ENCODE measurements around the gene ARMC7.
"Not testable (repeated sequence)": the region's sequence is repeated elsewhere in the genome, so short reads cannot be mapped to it uniquely, and the experiment has no call there.

Gene ARMC7

DNA sequence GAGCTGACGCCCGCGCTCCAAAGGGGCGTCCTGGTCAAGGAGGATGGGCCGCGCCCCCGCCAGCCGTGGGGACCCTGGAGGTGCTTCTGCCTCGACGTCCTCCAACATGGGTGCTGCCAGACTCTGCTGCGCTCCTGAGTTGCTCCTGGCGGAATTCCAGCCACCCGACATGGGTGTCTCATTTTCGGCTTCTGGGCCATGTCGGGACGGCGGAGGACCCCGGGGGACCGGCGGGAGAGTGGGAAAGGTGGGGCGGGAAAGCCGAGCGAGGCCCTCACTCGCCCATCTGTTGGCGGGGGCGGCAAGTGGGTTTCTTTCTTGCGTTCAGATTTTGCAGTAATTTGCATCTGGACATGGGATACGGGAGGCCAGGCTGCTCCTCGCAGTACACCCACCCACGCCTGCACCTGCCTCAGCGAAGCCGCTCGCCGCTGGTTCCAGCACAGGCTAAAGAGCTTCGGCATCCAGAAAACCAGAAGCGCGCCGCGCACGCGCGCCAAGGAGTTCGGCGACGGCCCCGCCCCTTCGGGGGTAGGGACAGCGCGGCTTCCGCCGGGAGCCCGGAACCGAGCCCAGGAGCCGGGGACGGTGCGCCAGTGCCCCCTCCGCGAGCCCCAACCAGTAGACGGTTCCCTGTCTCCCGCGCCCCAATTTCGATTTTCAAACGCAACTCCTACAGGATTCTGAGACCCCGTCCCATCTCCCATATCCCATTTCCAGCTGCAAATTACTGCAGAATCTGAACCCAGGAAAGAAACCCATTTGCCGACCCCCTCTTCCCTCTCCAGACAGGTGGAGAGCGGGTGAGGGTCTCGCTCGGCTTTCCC is at the start of gene ARMC7:
Gene ARMC7, plus strand, starts transcription at position 563 of the 827 bp plus-strand sequence. CDS start 320 bp downstream, outside the sequence.
- peak within 1 kb of the TSS; percentile 82 for H3K4me3 Mint-ChIP-seq
- peak; percentile 88 for ATAC-seq
- no peaks in the 10 kb centered on the region for H3K9me3 Mint-ChIP-seq
- H3K36me3 Mint-ChIP-seq = peaks cover 16% of the 10 kb centered on the region
- H3K27ac Mint-ChIP-seq = peak within 1 kb of the TSS; percentile 38
- peaks cover 53% of the 10 kb centered on the region for H3K4me1 Mint-ChIP-seq
- no peaks in the 10 kb centered on the region for H3K27me3 Mint-ChIP-seq

DNA sequence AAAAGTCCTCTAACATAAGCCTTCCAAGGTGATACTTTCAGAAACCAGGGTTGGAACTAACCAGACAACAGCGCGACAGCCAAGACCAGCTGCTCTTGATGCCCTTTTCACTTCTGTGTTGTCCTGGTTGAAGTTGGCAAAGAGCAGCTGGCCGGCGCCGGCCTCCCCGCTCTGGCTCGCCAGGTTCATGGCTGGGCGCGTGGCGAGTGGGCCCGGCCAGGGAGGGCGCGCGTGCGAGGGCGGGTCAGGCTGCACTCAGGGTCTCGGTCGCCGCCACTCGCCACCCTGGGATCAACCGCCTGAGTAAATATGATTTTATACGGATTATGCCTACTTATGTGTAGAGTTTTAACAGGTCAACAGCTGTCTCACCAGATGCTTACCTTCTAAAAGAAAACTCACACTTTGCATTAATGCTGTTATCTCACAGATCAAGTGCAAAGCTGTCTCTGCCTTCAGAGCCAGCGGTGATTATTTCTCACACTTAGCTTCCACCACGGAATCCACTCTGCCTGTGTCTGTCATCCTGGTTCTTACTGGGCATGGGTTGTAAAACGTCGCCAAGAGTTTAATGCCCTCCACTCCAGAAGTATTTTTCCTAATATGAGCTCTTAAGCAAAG is 49.2 kb upstream of the ARMC7 start:
- Mint-ChIP-seq H3K27ac (no peak overlapping the region), H3K27me3 (no peaks in the 10 kb centered on the region), H3K9me3 (no peaks in the 10 kb centered on the region), H3K4me1 (no peaks in the 10 kb centered on the region), H3K36me3 (peaks cover 58% of the 10 kb centered on the region), H3K4me3 (no peak overlapping the region)
- no peak for ATAC-seq

DNA sequence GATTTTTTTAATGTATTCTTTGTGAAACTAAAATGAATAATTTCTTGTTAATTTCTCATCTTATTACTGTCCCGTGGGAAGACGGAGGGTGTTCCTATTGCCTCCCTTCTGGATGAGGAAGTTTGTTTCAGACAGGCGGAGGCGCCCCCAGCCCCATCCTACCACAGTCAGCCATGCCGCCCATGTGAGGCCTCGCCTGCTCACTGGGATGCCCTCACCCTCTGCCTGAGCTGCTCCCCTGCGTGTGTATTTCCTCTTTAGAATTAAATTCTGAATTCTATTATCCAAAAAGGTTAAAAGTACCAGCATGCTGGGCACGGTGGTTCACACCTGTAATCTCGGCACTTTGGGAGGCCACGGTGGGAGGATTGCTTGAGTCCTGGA is 48.7 kb upstream of the ARMC7 start:
- Mint-ChIP-seq H3K4me1 (peaks cover 5% of the 10 kb centered on the region), H3K27me3 (no peaks in the 10 kb centered on the region), H3K36me3 (peaks cover 58% of the 10 kb centered on the region), H3K9me3 (no peaks in the 10 kb centered on the region), H3K4me3 (no peak overlapping the region), H3K27ac (no peak overlapping the region)
- no peak for ATAC-seq

DNA sequence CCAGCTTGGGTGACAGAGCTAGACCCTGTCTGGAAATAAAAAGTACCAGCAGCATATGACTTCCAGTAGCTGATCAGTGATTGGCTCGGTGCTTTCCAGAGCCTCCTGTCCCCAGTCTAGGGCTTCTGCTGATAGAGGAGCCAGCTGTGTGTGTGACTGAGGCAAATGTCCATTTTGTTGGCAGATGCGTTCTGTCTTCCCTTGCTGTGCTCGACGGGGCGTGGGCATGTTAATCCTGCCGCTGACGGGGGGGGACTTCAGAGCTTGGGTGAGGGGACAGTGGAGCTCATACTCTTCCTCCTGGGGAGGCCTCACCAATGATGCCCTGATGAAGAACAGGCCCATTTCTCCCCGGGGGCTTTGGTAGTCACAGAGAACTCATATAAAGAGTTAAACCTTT is 48.2 kb upstream of the ARMC7 start:
- no peaks in the 10 kb centered on the region for H3K9me3 Mint-ChIP-seq
- no peak overlapping the region for H3K27ac Mint-ChIP-seq
- no peaks in the 10 kb centered on the region for H3K27me3 Mint-ChIP-seq
- H3K36me3 Mint-ChIP-seq = peaks cover 58% of the 10 kb centered on the region
- peaks cover 10% of the 10 kb centered on the region for H3K4me1 Mint-ChIP-seq
- no peak overlapping the region for H3K4me3 Mint-ChIP-seq
- no peak for ATAC-seq

DNA sequence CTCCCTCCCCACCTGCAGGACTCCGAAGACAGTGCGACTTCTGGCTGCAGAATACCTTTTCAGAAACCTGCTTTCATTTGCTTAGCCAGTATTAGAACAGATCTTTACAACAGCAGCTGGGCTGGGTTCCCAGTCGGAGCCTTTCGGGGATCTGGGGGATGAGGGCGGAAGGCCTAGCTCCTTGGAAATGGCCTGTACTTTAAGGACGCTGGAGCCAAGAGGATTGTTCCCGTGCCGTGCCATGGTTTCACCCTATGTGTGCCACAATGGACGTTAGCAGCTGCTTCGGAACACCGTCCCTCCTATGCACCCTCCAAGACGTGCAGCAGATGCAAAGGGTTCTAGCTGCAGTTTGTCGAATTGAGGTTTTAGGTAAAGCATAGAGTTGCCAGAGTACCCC is 46.6 kb upstream of the ARMC7 start:
- Mint-ChIP-seq H3K36me3 (peaks cover 58% of the 10 kb centered on the region), H3K9me3 (no peaks in the 10 kb centered on the region), H3K4me1 (peaks cover 12% of the 10 kb centered on the region), H3K4me3 (no peak overlapping the region), H3K27ac (no peak overlapping the region), H3K27me3 (no peaks in the 10 kb centered on the region)
- ATAC-seq = no peak

DNA sequence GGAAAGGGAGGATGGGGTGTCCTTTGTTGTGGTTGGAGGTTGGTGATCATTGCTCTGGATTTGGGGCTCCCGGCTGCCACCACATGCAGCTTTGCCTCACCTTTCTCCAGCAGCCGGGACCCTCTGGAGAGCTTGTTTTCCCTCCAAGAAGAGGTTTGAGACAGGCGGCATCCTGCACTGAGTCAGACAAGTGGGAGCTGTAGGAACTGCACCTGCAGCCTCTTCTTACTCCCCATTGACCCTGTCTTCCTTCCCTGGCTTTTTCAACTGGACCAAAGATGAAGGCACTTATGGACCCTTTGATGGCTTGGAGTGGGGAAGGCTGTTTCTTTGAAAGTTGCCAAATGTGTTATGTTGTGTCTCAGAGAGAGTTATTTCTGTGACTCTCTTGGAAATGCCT is 46.1 kb upstream of the ARMC7 start:
- Mint-ChIP-seq H3K36me3 (peaks cover 58% of the 10 kb centered on the region), H3K4me1 (peaks cover 12% of the 10 kb centered on the region), H3K4me3 (no peak overlapping the region), H3K9me3 (no peaks in the 10 kb centered on the region), H3K27ac (no peak overlapping the region), H3K27me3 (no peaks in the 10 kb centered on the region)
- ATAC-seq = no peak

DNA sequence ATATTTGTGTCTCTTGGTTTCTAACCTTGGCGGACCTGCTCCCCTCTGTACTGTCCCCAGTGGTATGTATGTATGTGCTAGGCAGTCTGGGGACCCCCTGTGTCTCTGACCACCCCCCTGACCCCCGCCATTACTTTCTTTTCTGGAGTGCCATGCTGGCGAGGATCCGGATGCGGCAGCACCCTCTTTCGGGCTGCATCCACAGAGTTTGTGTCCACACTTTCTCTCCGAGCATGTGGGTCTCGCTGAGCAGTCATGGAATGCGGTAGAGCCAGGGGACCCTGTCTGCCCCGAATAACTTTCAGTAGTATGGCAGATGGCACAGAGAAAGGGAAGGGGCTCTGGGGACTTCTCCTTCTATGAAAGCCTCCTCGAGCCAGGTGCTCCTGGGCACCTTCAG is 45.7 kb upstream of the ARMC7 start:
- peaks cover 58% of the 10 kb centered on the region for H3K36me3 Mint-ChIP-seq
- H3K27ac Mint-ChIP-seq = no peak overlapping the region
- no peaks in the 10 kb centered on the region for H3K9me3 Mint-ChIP-seq

DNA sequence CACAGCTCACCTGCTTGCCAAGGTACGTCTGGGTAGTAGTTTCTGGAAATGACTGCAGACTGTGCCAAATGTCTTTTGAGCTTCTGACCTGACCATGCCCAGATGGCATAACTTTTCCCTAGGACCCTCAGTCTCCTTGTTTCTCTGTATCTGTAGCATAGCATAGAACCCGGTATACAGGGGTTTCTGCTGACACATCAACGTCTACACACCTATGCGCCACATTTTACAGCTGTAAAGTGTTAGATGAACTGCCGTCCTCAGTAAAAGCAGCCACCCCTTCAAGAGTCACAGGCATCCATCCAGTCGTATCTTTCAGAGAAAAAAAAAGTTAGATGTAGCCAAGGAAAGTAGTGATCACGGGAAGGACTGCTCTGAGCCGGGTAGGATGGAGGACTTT is 45.3 kb upstream of the ARMC7 start:
- no peaks in the 10 kb centered on the region for H3K27me3 Mint-ChIP-seq
- H3K27ac Mint-ChIP-seq = no peak overlapping the region
- ATAC-seq = no peak
- peaks cover 56% of the 10 kb centered on the region for H3K36me3 Mint-ChIP-seq
- no peaks in the 10 kb centered on the region for H3K9me3 Mint-ChIP-seq
- H3K4me3 Mint-ChIP-seq = no peak overlapping the region
- H3K4me1 Mint-ChIP-seq = peaks cover 12% of the 10 kb centered on the region

More for the DNA sequence above, 45.7 kb upstream of the ARMC7 start:
- Mint-ChIP-seq H3K27me3 (no peaks in the 10 kb centered on the region), H3K4me1 (peaks cover 12% of the 10 kb centered on the region), H3K4me3 (no peak overlapping the region)
- ATAC-seq = no peak

DNA sequence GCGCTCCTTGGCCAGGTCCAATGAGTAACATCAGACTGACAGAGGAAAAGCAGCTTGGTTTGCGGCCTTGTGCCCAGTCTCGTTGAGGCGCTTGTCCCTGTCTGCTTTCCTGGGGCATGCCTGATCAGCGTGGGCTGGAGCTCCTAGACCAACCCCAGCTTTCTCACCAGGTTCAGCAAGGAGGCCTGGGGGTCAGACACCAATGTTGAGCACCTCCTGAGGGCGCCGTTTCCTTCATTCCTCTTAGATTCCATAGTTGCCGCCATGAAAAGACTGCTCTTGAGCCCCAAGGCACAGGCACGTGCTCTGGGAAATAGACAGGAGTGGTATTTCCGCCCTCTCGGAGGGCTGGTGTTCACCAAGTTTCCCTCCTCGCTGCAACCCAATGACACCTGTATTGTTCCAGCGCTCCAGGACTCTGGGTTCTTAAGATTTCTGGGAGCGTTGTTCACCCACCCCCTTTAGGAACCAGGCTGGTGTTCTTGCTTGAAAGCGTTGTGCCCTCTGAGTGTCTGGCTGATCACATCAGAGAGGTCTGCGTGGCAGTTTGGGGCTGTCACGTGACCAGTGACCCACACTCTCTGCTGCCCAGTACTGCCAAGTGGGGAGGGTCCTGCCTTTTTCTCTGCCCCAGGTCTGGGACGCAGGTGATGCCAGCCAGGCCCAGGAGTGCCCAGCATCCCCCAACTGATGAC is 44.8 kb upstream of the ARMC7 start:
- H3K4me1 Mint-ChIP-seq = peaks cover 12% of the 10 kb centered on the region

DNA sequence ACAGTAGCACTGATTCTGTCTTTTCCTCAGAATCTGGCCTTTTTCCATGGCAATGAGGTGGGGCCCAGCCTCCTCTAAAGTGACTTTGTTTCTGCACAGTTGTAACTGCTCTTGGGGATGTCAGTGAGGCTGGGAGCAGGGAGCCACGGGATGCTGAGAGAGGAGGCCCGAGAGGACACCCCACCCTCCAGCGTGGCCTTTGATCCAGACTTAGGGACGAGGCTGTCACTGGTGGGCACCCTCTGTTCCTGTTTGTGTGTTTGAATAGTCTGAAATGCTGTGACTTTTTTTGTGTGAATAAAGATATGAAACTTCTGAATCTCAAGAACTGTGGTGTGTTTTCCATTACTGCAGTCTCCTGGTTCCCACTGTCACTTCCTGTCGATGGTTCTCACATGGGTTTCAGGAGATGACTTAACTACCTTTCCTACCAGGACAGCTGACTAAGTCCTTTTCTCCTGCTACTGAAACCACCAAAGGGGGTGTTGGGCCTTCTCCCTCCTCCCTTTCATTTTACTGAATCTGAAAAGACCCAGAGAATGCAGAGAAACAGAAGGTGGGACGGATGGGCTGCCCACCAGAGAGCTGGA is 44.1 kb upstream of the ARMC7 start:
- peak overlapping the region; percentile 29 for H3K27ac Mint-ChIP-seq
- H3K4me3 Mint-ChIP-seq = no peak overlapping the region
- peaks cover 47% of the 10 kb centered on the region for H3K36me3 Mint-ChIP-seq
- H3K4me1 Mint-ChIP-seq = peaks cover 12% of the 10 kb centered on the region
- ATAC-seq = peak; percentile 34
- no peaks in the 10 kb centered on the region for H3K27me3 Mint-ChIP-seq
- no peaks in the 10 kb centered on the region for H3K9me3 Mint-ChIP-seq

More for the DNA sequence above, 44.8 kb upstream of the ARMC7 start:
- Mint-ChIP-seq H3K36me3 (peaks cover 51% of the 10 kb centered on the region), H3K9me3 (no peaks in the 10 kb centered on the region), H3K4me3 (no peak overlapping the region), H3K27ac (no peak overlapping the region), H3K27me3 (no peaks in the 10 kb centered on the region)
- ATAC-seq = no peak

DNA sequence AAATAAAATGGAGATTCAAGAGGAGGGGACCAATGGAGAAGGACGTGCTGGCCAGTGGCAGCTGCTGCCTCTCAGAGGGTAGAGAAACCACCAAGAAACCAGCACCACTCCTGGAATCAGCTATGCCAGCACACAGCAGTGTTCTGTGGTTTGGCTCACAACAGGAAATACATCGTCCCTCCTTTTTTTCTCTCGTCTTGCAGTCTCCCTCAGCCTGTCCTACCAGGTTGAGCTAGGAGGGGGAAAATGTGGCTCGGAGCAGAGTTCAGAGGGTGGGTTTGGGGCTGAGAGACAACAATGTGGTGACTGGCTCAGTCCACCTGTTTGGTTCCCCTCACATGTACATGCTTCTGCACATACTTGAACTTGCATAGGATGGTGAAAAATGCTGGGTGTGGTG is 41.9 kb upstream of the ARMC7 start:
- no peak for ATAC-seq
- H3K4me3 Mint-ChIP-seq = no peak overlapping the region
- H3K27ac Mint-ChIP-seq = no peak overlapping the region
- H3K36me3 Mint-ChIP-seq = peaks cover 25% of the 10 kb centered on the region
- H3K27me3 Mint-ChIP-seq = no peaks in the 10 kb centered on the region
- peaks cover 12% of the 10 kb centered on the region for H3K4me1 Mint-ChIP-seq
- no peaks in the 10 kb centered on the region for H3K9me3 Mint-ChIP-seq

DNA sequence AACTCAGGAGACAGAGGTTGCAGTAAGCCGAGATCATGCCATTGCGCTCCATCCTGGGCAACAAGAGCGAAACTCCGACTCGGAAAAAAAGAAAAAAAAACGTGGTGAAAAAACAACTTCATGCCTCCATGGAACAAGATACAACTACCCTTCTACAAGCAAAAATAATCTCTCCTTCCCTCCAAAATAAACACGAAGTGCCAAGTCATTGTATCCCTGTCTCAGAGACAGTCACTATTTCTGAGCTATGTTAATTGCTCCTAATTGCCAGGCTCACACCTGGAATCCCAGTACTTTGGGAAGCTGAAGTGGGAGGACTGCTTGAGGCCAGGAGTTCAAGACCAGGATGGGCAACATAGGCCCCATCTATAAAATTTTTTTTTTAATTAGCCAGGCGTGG is 41.0 kb upstream of the ARMC7 start:
- Mint-ChIP-seq H3K27ac (no peak overlapping the region), H3K9me3 (no peaks in the 10 kb centered on the region), H3K27me3 (no peaks in the 10 kb centered on the region), H3K4me1 (peaks cover 12% of the 10 kb centered on the region), H3K36me3 (peaks cover 16% of the 10 kb centered on the region), H3K4me3 (no peak overlapping the region)
- no peak for ATAC-seq

DNA sequence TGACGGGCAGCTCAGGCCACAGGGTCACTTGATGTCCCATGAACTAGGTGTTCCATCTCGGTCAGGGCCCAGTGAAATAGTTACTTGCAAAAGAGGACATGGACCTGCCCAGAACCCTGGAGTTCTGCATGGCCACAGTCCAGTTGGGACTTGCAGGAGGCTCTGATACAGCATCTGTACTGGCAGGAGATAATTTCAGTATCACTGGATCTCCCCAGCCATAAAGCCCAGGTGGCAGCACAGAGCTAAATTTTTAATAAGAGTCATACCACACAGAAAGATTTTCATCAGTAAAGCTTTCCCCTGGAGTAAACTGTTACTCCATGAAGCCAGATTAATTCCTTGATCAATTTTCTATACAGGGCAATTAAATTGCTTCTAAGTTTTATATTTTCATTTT is 40.0 kb upstream of the ARMC7 start:
- no peak overlapping the region for H3K27ac Mint-ChIP-seq
- H3K36me3 Mint-ChIP-seq = peaks cover 6% of the 10 kb centered on the region
- peaks cover 12% of the 10 kb centered on the region for H3K4me1 Mint-ChIP-seq
- no peaks in the 10 kb centered on the region for H3K9me3 Mint-ChIP-seq
- H3K4me3 Mint-ChIP-seq = no peak overlapping the region
- ATAC-seq = no peak
- H3K27me3 Mint-ChIP-seq = no peaks in the 10 kb centered on the region

DNA sequence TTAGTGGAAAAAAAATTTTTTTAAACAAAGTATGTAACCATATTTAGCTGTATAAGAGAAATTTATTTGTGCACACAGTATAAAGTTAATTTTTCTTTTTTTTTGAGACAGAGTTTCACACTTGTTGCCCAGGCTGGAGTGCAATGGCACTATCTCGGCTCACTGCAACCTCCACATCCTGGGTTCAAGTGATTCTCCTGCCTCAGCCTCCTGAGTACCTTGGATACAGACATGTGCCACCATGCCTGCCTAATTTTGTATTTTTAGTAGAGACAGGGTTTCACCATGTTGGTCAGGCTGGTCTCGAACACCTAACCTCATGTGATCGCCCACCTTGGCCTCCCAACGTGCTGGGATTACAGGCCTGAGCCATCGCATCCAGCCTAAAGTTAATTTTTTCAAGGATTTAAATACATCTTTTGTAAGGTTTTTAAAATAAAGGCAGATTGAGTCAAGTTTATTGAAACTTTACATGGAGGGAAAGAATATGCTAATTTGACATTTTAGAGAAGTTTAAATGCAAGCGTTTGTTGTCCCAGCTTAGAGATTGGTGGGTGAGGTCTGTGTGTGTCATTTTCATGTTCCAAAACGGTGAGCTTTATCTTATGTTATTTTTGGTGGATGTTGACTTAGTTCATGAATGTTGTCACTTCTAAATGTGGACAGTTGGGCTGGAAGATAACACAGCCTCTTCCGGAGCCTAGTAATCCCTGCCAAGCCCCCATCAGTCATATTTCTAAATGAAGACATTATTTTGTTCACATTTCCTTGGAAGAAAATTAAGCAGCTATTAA is 38.1 kb upstream of the ARMC7 start:
- not testable (repeated sequence) for H3K27ac Mint-ChIP-seq, H3K36me3 Mint-ChIP-seq

DNA sequence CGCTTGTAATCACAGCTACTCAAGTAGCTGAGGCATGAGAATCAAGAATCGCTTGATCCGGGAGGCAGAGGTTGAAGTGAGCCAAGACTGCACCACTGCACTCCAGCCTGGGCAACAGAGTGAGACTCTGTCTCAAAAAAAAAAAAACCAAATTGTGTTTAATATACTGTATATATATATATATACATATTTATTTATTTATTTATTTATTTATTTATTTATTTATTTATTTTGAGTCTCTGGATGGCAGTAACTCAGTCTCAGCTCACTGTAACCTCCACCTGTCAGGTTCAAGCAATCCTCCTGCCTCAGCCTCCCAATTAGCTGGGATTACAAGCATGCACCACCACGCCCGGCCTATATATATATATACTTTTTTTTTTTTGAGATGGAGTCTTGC is 36.9 kb upstream of the ARMC7 start:
- not testable (repeated sequence) for ATAC-seq, H3K36me3 Mint-ChIP-seq, H3K27ac Mint-ChIP-seq, H3K4me1 Mint-ChIP-seq, H3K9me3 Mint-ChIP-seq, H3K27me3 Mint-ChIP-seq, H3K4me3 Mint-ChIP-seq

More for the DNA sequence above, 38.1 kb upstream of the ARMC7 start:
- not testable (repeated sequence) for ATAC-seq, H3K27me3 Mint-ChIP-seq, H3K9me3 Mint-ChIP-seq, H3K4me3 Mint-ChIP-seq, H3K4me1 Mint-ChIP-seq

All from stimulated activated memory B cell treated with anti-CD40 and anti-IgM and Interleukin-4, amounts not matched to agents 10 μg/mL and 1 μg/mL and 100 μg/mL, for 72 hours (primary cell).